AML-193 (cell line): ENCODE measurements around the gene RBPMS2.

Source experiments
- DNase-seq, 2 experiments: peaks; one replicate each; lab custom pipeline; 2025; lab: John Stamatoyannopoulos, UW

The RBPMS2 gene

GRCh38 chr15:64782751-64783150, 7.4 kb upstream of the RBPMS2 start:
- no peak for DNase-seq

DNA sequence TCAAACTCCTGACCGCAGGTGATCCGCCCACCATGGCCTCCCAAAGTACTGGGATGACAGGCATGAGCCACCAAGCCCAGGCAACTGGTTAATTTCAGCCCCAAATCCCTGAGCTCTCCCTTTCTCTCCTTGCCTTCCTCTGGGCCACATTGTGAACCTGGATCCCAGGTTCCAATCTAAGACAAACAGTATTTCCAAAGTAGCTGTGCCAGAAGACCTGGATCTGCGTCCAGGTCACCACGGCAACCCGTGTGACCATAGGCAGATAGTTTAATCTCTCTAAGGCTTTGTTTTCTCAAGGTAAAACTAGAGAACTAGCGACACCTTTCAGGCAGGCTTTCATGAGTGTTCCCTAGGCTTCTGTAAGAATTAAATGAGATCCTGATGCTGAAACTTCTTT, 5.9 kb upstream of the RBPMS2 start:
- no peak for DNase-seq

DNA sequence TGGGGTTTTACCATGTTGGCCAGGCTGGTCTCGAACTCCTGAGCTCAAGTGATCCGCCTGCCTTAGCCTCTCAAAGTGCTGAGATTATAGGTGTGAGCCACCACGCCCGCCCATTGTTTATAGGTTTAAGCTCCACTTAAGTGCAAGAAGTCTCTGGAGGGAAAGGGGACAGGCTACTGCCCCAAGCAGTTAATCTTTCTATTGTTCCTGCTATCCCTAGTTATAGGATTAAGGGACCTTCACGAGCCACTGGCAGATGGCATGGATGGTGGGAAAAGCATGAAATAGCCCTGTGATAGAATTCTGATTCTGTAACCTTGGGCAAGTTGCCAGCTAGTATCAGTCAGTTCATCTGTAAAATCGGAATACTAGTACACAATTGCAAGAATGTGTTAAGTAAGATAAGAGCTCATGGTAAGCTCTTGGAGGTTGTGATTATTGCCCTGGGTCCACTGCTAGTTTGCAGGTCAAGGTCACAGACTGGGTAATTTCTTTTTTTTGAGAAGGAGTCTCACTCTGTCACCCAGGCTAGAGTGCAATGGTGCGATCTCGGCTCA, 5.3 kb upstream of the RBPMS2 start:
- no peak for DNase-seq

- no peak for DNase-seq
These were observed 4.2 kb upstream of the RBPMS2 start for GRCh38 chr15:64779630-64780029.

DNA sequence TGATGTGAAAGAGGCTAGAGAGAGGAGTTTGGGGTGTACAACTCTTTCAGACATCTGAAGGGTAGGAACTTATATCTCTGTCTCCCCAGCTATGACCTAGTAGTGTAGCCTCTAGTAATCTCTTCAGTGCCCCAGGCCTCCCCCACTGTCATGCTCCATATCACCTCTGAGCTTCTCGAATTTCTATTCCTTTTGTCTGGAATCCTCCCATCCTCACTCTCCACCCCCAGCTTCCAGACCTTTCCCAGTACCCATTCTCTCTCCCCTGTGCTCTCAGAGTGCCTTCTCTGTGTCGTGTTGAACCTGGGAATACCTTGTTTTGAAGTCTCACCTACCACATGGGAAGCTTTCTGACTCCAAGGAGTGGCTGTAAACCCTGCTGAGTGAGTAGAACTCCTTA, 3.6 kb upstream of the RBPMS2 start:
- DNase-seq: no peak

- DNase-seq: no peak
These were observed 1.0 kb upstream of the RBPMS2 start for GRCh38 chr15:64776402-64776786.

- no peak for DNase-seq
These were observed 528 bp downstream of the RBPMS2 start for GRCh38 chr15:64774629-64775493.

- no peak for DNase-seq
These were observed 1.3 kb downstream of the RBPMS2 start for GRCh38 chr15:64774037-64774628.

DNA sequence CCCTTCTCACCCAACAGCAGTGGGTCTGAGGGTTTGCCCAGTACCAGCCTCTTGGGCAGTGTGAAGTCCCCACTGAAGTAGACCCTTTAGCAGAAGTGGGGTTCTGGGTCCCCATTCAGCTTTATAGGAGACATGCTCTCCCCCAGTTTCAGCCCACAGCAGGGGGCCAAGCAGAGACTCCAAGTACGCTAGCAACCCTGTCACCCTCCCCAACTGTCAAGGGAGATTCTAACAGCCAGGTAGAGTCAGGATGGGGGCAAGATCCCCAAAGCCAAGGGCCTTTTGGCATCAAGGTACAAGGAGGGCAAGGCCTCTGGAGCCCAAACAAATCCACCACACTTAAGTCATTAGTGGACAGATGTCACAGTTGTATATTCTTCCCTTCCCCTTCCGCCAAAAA, 1.8 kb downstream of the RBPMS2 start:
- DNase-seq: no peak

DNA sequence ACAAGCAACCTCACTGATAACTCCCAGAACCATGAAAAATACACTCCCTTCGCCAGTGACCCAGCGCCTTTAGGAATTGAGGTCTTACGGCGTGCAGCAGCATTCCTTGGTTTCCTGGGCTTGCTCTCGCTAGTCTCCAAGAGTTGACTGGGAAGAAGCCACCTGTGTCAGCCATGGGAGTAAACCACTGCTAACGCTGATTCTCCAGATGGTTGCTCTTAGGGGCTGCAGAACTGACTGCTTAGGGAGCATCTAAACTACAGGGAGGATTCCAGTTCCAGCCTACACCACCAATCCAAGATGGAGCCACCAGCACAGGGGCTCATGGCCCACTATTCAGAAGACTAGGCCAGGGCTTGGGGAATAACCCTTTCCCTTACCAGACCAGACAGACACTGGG, 2.4 kb downstream of the RBPMS2 start:
- no peak for DNase-seq

DNA sequence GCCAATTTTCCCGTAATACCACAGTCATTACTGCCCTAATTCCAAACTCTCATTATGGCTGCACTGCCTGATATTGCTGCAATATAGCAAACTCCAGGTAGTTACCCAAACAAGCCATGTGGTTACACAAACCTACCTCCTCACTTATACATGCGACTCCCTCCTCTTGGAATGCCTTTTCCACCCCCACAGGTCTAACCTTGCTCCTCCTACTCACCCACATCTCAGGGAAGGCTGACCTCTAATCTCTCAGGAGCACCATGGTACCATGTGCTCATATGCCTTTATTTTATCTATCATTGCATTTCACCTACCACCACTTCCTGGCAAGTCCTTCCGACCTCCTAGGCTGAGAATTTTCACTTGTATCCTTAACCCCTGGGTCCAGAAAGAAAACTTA, 2.9 kb downstream of the RBPMS2 start:
- no peak for DNase-seq

DNA sequence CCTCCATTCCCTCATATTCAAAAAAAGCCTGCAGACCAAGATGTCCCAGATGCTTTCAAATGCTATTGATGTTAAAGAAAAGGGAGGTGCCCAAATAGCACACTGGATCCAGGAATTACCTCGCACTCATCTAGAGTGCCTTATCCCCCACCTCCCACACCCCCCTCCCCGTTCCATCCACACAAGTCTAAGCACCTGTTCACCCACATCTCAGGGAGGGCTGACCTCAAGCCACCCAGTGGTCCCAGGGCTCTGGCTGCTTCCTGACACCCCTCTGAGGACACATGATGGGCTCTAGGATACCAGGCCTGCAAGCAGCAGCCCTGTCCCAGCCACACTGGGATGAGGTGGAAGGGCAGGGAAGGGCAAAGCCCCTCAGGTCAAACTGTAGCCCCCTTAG, 4.8 kb downstream of the RBPMS2 start:
- no peak for DNase-seq

DNA sequence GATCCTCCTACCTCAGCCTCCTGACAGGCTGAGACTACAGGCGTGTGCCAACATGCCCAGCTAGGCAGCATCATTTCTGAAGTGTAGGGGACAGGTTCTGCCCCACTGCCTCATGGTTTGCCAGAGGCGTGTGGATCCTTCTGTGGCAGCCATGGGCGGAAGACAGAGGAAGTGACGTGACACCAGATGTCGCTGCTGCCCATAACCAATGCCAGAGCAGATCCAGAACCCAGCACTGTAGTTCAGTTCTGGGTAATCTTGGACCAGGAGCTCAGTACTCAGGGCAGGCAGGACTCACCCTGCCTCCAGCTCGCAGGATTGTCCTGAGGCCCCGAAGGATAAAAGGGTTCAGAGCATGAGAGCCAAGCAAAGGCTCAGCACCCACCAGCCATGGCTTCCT, 8.2 kb downstream of the RBPMS2 start:
- no peak for DNase-seq

GRCh38 chr15:64766058-64766457, 9.3 kb downstream of the RBPMS2 start:
- no peak for DNase-seq

GRCh38 chr15:64763874-64764273, 11.5 kb downstream of the RBPMS2 start:
- no peak for DNase-seq

DNA sequence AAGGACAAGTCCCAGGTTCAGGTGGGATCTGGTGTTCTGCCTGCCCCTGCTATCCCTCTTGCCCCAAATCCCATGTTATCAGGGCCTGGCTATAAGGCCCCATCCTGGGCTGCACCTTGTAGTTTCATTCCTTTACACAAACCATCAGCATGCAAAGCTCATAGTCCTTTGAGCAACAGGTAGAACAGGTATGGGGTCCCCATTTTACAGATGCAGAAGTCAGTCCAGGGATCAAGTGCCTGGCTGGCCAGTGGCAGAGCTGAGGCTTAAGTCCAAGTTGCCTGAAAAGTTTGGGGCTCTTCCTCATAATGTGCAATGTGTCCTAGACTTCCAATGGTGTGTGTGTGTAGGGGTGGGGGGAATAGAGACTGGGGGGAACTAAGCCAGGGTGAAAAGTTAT, 11.9 kb downstream of the RBPMS2 start:
- DNase-seq: no peak

DNA sequence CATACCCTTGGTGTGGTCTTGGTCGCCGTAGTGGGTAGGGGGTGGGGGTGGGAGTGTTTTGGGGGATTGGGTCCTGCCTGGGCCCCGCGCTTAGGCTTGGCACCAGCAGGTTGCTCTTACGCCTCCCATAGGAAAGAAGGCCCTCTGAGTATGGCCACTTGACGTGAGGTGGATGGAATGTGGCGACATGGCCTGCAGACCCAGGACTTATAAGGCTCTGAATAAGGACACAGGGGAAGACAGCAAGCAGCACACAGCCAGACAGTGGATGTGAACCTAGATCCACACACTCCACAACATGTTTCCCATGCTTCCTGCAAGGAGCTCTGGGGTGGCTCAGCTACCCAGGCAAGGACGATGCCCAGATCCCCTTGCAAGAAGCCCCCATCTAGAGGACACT, 12.4 kb downstream of the RBPMS2 start:
- no peak for DNase-seq

GRCh38 chr15:64762546-64762945, 12.8 kb downstream of the RBPMS2 start:
- DNase-seq: no peak

- DNase-seq: no peak
These were observed 14.2 kb downstream of the RBPMS2 start for GRCh38 chr15:64761156-64761555.

- DNase-seq: no peak
These were observed 15.3 kb downstream of the RBPMS2 start for GRCh38 chr15:64760056-64760455.

GRCh38 chr15:64755427-64755940, 19.9 kb downstream of the RBPMS2 start:
- no peak for DNase-seq

- DNase-seq: no peak
These were observed 20.5 kb downstream of the RBPMS2 start for GRCh38 chr15:64754663-64755426.
